Activated T-cell treated with anti-CD3 and anti-CD28 coated beads, Interleukin-2, amount 50 U/mL, for 72 hours (primary cell): ENCODE data around the gene SH3GL2. TPM values are rescaled to one million over a fixed set of nuclear protein-coding genes. Genes with fewer than 3 reads are reported as not detected.
"Not testable (repeated sequence)": the region's sequence is repeated elsewhere in the genome, so short reads cannot be mapped to it uniquely, and the experiment has no call there.

ENCODE experiments used
- ATAC-seq, 2 donors: fragments of 150-1000 bp; cut with Tn5 transposase; replicated peaks in 1 of 2; 2 replicates each; pipeline ENCODE4 v1.10.0; 2021; ENCODE audit warnings: moderate library complexity in 2 of 2, mild to moderate bottlenecking in 1 of 2
- DNase-seq, 2 donors: peaks; one replicate each; pipeline ENCODE4 v3.0.0; 2021 to 2022; ENCODE audit warnings: mixed read lengths in 1 of 2
- H3K27ac Mint-ChIP-seq: one replicate; pipeline ENCODE4 v1.8.0; 2022; ENCODE audit warnings: mild to moderate bottlenecking, moderate library complexity, mixed read lengths
- H3K27me3 Mint-ChIP-seq: one replicate; pipeline ENCODE4 v1.8.0; 2022; ENCODE audit warnings: low read depth, mixed read lengths
- H3K36me3 Mint-ChIP-seq, 2 donors: one replicate each; pipeline ENCODE4 v1.8.0; 2022; ENCODE audit warnings: mixed read lengths in 2 of 2, mild to moderate bottlenecking in 1 of 2; ENCODE audit not compliant: insufficient read depth in 2 of 2
- H3K4me1 Mint-ChIP-seq: one replicate; pipeline ENCODE4 v1.8.0; 2022; ENCODE audit warnings: low read depth, mixed read lengths
- H3K4me3 Mint-ChIP-seq, 2 donors: one replicate each; pipeline ENCODE4 v1.8.0; 2022; ENCODE audit warnings: mild to moderate bottlenecking in 2 of 2, mixed read lengths in 2 of 2, moderate library complexity in 2 of 2
- H3K9me3 Mint-ChIP-seq, 2 donors: one replicate each; pipeline ENCODE4 v1.8.0; 2022; ENCODE audit warnings: mixed read lengths in 2 of 2
- total RNA-seq, 2 donors: library from RNA; stranded (reverse); gene quantifications; one replicate each; pipeline ENCODE4 v1.2.3, GENCODE V29; 2022

Gene SH3GL2
- total RNA-seq, 2 donors from 2014 or later: not detected

GRCh38 chr9:17750269-17750668 lies 171.4 kb downstream of the SH3GL2 start:
- H3K9me3 Mint-ChIP-seq: peaks cover 6 to 11% of the 10 kb centered on the region in 2 donors
- no peak for DNase-seq
- no peak for ATAC-seq
- H3K27ac Mint-ChIP-seq: no peak overlapping the region
- peaks cover 2 to 3% of the 10 kb centered on the region in 2 donors for H3K36me3 Mint-ChIP-seq
- no peaks in the 10 kb centered on the region for H3K4me1 Mint-ChIP-seq
- H3K27me3 Mint-ChIP-seq: no peaks in the 10 kb centered on the region
- H3K4me3 Mint-ChIP-seq: no peak overlapping the region

- no peaks in the 10 kb centered on the region for H3K4me1 Mint-ChIP-seq
- DNase-seq (no peak), ATAC-seq (no peak)
- peaks cover 6 to 9% of the 10 kb centered on the region in 2 donors for H3K9me3 Mint-ChIP-seq
- H3K27me3 Mint-ChIP-seq: no peaks in the 10 kb centered on the region
- no peak overlapping the region for H3K4me3 Mint-ChIP-seq
- peaks cover 2 to 3% of the 10 kb centered on the region in 2 donors for H3K36me3 Mint-ChIP-seq
- no peak overlapping the region for H3K27ac Mint-ChIP-seq
Measured at GRCh38 chr9:17751486-17751885, 172.6 kb downstream of the SH3GL2 start.

- ATAC-seq: no peak
- Mint-ChIP-seq H3K4me1 (no peaks in the 10 kb centered on the region), H3K9me3 (peaks cover 6 to 9% of the 10 kb centered on the region in 2 donors), H3K27me3 (no peaks in the 10 kb centered on the region), H3K36me3 (peaks cover 2 to 3% of the 10 kb centered on the region in 2 donors), H3K4me3 (no peak overlapping the region), H3K27ac (no peak overlapping the region)
- no peak for DNase-seq
Measured at GRCh38 chr9:17752021-17752420, 173.2 kb downstream of the SH3GL2 start.

- ATAC-seq: no peak
- peaks cover 1 to 2% of the 10 kb centered on the region in 2 donors for H3K36me3 Mint-ChIP-seq
Measured at GRCh38 chr9:17757816-17758215, 178.9 kb downstream of the SH3GL2 start.

GRCh38 chr9:17760250-17760649 lies 181.4 kb downstream of the SH3GL2 start:
- Mint-ChIP-seq H3K4me3 (no peak overlapping the region), H3K27ac (no peak overlapping the region), H3K4me1 (no peaks in the 10 kb centered on the region), H3K27me3 (no peaks in the 10 kb centered on the region), H3K9me3 (peaks cover 1 to 3% of the 10 kb centered on the region in 2 donors), H3K36me3 (no peaks in the 10 kb centered on the region)
- DNase-seq (no peak), ATAC-seq (no peak)

More at GRCh38 chr9:17757816-17758215, 178.9 kb downstream of the SH3GL2 start:
- Mint-ChIP-seq H3K4me3 (no peak overlapping the region), H3K27ac (no peak overlapping the region), H3K9me3 (peaks cover 4 to 10% of the 10 kb centered on the region in 2 donors), H3K4me1 (no peaks in the 10 kb centered on the region), H3K27me3 (no peaks in the 10 kb centered on the region)
- no peak for DNase-seq

GRCh38 chr9:17761984-17762676 lies 183.3 kb downstream of the SH3GL2 start:
- no peak for DNase-seq
- no peaks in the 10 kb centered on the region for H3K36me3 Mint-ChIP-seq
- no peak for ATAC-seq
- no peak overlapping the region for H3K4me3 Mint-ChIP-seq
- no peaks in the 10 kb centered on the region for H3K4me1 Mint-ChIP-seq
- H3K9me3 Mint-ChIP-seq: peaks cover 1 to 3% of the 10 kb centered on the region in 2 donors
- no peaks in the 10 kb centered on the region for H3K27me3 Mint-ChIP-seq
- H3K27ac Mint-ChIP-seq: no peak overlapping the region

- H3K9me3 Mint-ChIP-seq: peaks cover 0 to 3% of the 10 kb centered on the region in 2 donors
- H3K36me3 Mint-ChIP-seq: no peaks in the 10 kb centered on the region
- H3K4me1 Mint-ChIP-seq: no peaks in the 10 kb centered on the region
- H3K27me3 Mint-ChIP-seq: no peaks in the 10 kb centered on the region
- no peak for DNase-seq
- no peak overlapping the region for H3K4me3 Mint-ChIP-seq
- no peak for ATAC-seq
- H3K27ac Mint-ChIP-seq: no peak overlapping the region
Measured at GRCh38 chr9:17764306-17764705, 185.4 kb downstream of the SH3GL2 start.

- H3K36me3 Mint-ChIP-seq, H3K27ac Mint-ChIP-seq, H3K4me1 Mint-ChIP-seq, ATAC-seq, H3K27me3 Mint-ChIP-seq, H3K4me3 Mint-ChIP-seq, H3K9me3 Mint-ChIP-seq, DNase-seq: not testable (repeated sequence)
Measured at GRCh38 chr9:17765131-17765530, 186.3 kb downstream of the SH3GL2 start.

- DNase-seq (no peak), ATAC-seq (no peak)
- Mint-ChIP-seq H3K27me3 (no peaks in the 10 kb centered on the region), H3K27ac (no peak overlapping the region), H3K36me3 (no peaks in the 10 kb centered on the region), H3K4me3 (no peak overlapping the region), H3K9me3 (peaks cover 2 to 9% of the 10 kb centered on the region in 2 donors), H3K4me1 (no peaks in the 10 kb centered on the region)
Measured at GRCh38 chr9:17772223-17772622, 193.4 kb downstream of the SH3GL2 start.

- Mint-ChIP-seq H3K27me3 (no peaks in the 10 kb centered on the region), H3K9me3 (peaks cover 6 to 13% of the 10 kb centered on the region in 2 donors), H3K4me3 (no peak overlapping the region), H3K27ac (no peak overlapping the region), H3K4me1 (no peaks in the 10 kb centered on the region), H3K36me3 (no peaks in the 10 kb centered on the region)
- ATAC-seq (no peak), DNase-seq (no peak)
Measured at GRCh38 chr9:17775656-17776055, 196.8 kb downstream of the SH3GL2 start.

- Mint-ChIP-seq H3K4me1 (no peaks in the 10 kb centered on the region), H3K36me3 (no peaks in the 10 kb centered on the region), H3K9me3 (peaks cover 11 to 15% of the 10 kb centered on the region in 2 donors), H3K4me3 (no peak overlapping the region), H3K27ac (no peak overlapping the region), H3K27me3 (no peaks in the 10 kb centered on the region)
- DNase-seq (no peak), ATAC-seq (no peak)
Measured at GRCh38 chr9:17776735-17777134, 197.9 kb downstream of the SH3GL2 start.

GRCh38 chr9:17777465-17777864 lies 198.6 kb downstream of the SH3GL2 start:
- Mint-ChIP-seq H3K4me1 (no peaks in the 10 kb centered on the region), H3K27me3 (no peaks in the 10 kb centered on the region), H3K27ac (no peak overlapping the region), H3K9me3 (peaks cover 11 to 15% of the 10 kb centered on the region in 2 donors), H3K4me3 (no peak overlapping the region), H3K36me3 (no peaks in the 10 kb centered on the region)
- no peak for DNase-seq
- ATAC-seq: no peak

GRCh38 chr9:17782430-17783149 lies 203.7 kb downstream of the SH3GL2 start:
- no peak for ATAC-seq
- DNase-seq: no peak
- peaks cover 7% of the 10 kb centered on the region for H3K27me3 Mint-ChIP-seq
- H3K36me3 Mint-ChIP-seq: no peaks in the 10 kb centered on the region
- H3K9me3 Mint-ChIP-seq: peaks cover 9 to 10% of the 10 kb centered on the region in 2 donors
- H3K4me1 Mint-ChIP-seq: no peaks in the 10 kb centered on the region
- H3K4me3 Mint-ChIP-seq: no peak overlapping the region
- H3K27ac Mint-ChIP-seq: no peak overlapping the region
